GM19468 (cell line): Measurements from ENCODE around the gene MYEF2.

Source experiments
- ATAC-seq: cut with Tn5 transposase; IDR thresholded peaks from one replicate; pipeline ENCODE4 v1.9.1; 2021; ENCODE audit warnings: mild to moderate bottlenecking, moderate library complexity, moderate number of reproducible peaks; ENCODE audit not compliant: unreplicated experiment; ENCODE audit errors: extremely low read depth

MYEF2 gene

DNA sequence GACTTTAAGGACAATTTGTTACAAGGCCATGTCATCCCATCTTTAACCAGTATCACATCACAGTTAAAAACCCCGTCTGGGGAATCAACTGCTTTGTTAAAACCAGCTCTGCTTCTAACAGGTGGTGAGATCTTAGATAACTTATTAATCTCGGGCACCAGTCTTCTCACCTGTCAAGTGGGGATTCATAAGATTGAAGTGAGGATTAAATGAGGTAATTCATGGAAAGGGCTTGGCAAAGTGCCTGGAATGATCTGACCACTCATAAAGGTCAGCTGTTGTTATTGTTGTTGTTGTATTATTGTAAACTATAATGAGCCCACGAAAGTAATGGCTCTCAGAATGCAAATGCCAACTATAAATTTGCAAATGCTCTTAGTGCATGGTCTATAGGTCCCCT, 87.4 kb downstream of the MYEF2 start:
- no peak for ATAC-seq

DNA sequence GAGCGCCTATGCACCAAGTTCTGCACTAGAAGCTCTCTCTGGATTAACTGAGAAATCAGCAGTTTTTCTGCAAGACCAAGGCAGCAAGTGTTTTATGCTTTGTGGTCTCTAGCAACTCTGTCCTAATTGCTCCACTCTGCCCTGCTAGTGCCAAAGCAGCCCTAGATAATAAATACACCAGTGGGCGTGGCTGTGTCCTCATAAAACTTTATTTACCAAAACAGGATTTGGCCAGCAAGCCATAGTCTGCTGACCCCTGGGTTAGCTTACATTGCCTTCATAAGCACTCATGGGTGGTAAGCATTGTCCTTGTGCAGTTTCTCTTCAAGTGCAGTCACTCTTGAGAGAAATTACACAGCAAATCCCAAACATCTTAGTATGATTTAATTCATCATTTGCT, 88.0 kb downstream of the MYEF2 start:
- ATAC-seq: no peak

DNA sequence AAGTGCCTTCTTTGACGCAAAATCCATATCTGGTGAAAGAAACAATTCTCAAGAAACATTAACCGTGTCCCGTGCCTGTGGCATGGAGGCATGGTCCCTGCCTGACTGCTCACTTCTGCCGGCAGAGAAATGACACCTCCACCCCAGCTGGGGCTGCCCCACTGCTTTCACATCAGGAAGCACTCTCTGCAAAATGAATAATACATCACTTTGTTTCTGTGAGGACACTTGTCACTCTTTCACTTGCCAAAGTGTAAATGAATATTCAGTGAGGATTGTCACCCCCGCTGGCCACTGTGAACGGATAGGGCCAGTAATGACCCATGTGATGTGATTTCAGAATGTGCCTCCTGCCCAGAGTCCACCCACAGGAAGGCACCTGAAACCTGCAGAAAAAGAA, 88.4 kb downstream of the MYEF2 start:
- no peak for ATAC-seq

DNA sequence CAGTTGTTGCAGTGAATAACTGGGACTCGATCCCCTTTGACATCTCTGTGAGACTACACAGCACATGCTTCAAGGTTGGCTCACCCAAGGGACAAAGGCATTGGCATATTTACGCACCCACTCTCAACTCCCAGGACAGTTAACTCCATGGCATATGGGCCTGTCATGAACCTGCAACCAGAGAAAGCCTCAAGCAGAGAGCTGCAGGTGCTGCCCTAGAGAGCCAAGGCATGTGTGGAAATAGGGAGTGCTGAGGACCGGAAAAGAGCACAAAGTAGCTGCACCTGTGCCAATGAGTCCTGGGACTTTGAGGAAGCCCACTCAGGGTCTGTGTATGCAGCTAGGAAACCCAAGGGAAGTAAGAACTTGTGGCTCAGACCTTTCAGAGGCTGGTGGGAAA, 90.3 kb downstream of the MYEF2 start:
- no peak for ATAC-seq

DNA sequence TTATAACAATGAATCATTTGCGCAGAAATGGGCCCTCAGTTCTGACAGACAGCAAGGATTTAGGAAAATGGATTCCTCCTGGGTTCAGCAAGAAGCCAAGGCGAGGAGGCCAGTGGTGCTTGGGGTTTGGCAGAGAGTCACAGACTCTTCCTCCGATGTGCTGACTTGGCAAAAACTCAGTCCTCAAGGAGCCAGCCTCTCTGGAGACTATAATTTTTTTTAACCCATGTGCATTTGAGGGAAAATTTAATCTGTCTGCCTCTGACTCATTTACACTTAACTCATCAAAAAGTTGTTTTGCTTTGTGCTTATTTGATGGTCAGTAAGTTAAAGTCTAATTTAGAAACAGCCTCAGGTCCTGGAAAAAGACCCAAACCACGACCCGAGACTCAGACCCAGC, 91.5 kb downstream of the MYEF2 start:
- ATAC-seq: no peak

DNA sequence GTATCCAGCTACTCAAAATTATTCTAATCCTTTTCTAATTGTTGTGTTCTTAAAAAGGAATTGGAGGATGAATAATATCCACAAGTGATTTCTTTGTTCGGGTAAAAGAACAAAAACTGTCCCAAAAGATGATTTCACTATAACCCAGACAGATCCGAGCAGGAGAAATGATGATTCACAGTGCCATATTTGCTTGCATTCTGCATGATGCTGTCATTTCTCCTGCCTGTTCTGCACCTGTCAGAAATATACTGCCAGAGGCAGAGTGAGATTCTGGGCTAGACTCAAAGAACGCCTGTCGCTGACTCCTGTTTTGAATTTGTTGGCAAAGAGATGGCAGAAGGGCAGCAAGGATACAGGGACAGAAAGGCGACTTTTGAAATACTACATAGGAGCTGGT, 92.0 kb downstream of the MYEF2 start:
- ATAC-seq: no peak

DNA sequence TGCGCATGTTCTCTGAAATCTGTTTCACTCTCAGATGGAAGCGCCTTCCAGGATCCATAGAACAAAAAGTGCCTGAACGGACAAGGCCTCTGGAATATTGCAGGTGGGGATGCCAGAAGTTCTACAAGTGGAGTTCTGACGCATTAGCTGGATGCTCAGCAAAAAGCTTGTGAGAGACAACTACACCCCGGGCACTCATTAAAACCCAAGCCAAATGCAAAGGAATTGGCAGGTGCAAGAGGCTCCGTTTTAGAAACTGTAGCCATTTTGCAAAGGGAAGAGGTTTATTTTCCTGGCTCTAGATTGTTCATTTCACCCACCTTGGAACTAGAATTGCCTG, 92.5 kb downstream of the MYEF2 start:
- ATAC-seq: no peak

- ATAC-seq: no peak
Observed at GRCh38 chr15:48084759-48085590, 93.1 kb downstream of the MYEF2 start.
